Fibroblast of the conjunctiva (primary cell): ENCODE measurements around the gene NAA20.

Experiments used
- DNase-seq: peaks from one replicate; pipeline ENCODE4 v3.0.0-alpha.2; 2010; ENCODE audit warnings: low read depth

Gene NAA20, protein sequence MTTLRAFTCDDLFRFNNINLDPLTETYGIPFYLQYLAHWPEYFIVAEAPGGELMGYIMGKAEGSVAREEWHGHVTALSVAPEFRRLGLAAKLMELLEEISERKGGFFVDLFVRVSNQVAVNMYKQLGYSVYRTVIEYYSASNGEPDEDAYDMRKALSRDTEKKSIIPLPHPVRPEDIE

GRCh38 chr20:20017001-20017843 is at the start of gene NAA20:
Gene NAA20, plus strand, starts transcription at chr20:20017362. Its CDS starts 35 bp downstream, at chr20:20017397.
- peak; percentile 85 for DNase-seq

DNA sequence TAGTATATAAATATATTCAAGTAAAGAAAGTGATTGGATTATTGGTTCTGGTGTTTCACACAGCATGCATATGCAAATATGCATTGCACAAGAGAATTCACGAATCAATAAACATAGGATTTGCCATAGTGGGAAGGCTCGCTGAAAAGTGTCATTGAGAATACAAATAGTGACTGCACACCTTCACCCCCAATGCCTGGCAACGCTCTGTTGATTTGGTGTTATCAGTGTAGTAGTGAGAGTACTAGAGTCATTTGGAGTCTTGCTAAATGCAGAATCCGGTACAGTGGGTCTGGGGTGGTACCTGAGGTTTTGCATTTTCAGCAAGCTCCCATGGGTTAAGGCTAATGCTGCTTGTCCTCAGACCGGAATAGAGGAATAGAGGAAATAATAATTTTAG is 49.7 kb upstream of the NAA20 start:
- DNase-seq, result no peak

GRCh38 chr20:19968028-19968427 is 49.1 kb upstream of the NAA20 start:
- no peak for DNase-seq

DNA sequence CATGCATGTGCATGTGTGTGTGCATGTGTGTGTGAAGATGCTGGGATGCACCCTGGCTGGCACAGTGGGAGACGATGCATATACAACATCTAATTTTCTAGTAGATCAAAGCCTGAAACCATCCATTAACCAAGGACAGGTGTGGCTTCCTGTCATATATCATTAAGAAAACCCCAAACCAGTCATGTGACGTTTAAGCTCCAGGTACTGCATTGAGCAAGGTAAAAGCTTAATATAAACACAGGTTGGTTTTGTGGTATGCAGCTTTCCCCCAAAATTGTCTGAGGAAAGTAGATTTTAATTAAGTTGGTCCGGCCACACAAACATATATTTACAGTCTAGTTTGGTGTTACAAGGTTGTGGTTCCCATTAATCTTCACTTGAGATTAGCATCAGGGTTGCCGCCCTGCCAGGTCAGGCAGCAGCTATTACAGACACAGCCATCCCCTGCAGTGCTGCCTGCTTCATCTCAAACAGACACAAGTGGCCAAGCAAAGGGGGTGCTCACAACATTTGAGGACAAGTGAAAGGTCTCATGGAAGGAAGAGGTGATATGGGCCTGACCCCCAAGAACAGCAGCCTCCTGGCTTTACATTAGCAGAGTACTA is 48.6 kb upstream of the NAA20 start:
- no peak for DNase-seq

DNA sequence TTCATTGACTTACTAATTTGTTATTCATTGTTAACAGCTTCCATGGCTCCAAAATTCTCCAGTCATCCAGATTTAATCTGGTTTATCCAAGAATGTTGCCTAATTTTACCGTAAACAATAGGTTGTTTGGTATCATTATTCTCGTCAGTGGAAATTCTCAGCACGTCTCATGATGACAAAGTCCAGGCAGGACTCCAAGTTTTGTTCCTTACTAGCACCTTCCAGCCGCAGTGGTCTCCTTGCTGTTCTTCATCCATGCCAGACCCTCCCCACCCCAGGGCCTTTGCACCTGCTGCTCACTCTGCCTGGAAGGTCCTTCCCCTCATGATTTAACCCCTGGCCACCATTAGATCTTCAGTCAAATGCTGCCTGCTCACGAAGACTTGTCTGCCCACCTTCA is 48.1 kb upstream of the NAA20 start:
- no peak for DNase-seq

DNA sequence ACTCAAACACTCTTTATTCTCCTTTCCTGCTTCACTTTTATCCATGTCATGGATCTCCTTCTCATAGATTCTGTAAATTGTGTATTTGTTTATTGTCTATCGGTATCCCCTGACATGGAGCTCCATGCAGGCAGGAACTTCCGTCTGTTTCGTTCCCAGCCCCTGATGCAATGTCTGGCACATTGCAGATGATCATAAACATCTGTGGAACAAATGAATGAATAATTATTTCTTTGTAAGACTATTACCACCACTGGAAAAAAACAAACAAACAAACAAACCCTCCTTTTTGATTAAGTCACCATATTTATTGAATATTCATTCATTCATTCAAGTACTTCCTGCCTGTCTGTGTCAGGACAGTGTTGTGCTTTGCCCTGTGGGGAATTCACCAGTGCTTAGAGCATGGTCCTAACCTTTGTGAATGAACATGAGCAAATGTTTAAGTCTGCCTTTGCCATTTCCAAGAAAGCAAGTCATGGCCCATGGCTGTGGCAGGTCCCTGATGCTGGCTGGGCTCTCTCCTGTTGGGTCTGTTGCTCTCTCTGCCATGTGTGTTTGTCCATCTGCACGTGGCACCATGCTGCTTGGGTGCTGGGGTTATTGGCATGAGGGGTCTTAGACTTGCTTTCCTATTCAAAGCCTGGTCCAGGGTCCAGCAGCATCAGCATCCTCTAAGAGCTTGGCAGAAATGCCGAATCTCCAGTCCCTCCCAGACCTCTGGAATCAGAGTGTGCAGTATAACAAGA is 47.5 kb upstream of the NAA20 start:
- DNase-seq, result no peak

DNA sequence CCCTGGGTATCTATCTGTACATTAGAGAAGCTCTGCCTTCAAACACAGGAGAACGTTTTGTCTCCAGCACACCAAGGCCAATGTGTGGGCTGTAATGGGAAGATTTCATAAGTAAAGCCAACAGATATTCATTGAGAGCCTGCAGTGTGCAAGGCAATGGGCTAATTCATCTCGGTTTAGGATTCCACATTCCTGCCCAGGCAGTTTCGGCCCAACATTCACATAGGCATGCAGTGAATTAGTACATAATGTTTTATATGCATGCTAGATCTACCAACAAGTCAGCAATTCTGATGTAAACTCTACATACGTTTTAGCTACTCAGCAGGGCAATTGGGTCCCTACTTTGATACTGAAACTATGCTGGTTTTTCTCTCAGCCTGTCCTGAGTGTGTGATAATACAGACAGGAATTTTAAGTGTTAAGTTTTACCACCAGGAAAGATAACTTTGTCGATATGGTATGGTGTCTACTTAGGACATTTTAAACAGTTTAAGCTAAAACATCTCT is 46.9 kb upstream of the NAA20 start:
- no peak for DNase-seq

GRCh38 chr20:19971116-19971515 is 46.0 kb upstream of the NAA20 start:
- DNase-seq, result no peak

GRCh38 chr20:19973961-19974629 is 43.1 kb upstream of the NAA20 start:
- peak; percentile 91 for DNase-seq

DNA sequence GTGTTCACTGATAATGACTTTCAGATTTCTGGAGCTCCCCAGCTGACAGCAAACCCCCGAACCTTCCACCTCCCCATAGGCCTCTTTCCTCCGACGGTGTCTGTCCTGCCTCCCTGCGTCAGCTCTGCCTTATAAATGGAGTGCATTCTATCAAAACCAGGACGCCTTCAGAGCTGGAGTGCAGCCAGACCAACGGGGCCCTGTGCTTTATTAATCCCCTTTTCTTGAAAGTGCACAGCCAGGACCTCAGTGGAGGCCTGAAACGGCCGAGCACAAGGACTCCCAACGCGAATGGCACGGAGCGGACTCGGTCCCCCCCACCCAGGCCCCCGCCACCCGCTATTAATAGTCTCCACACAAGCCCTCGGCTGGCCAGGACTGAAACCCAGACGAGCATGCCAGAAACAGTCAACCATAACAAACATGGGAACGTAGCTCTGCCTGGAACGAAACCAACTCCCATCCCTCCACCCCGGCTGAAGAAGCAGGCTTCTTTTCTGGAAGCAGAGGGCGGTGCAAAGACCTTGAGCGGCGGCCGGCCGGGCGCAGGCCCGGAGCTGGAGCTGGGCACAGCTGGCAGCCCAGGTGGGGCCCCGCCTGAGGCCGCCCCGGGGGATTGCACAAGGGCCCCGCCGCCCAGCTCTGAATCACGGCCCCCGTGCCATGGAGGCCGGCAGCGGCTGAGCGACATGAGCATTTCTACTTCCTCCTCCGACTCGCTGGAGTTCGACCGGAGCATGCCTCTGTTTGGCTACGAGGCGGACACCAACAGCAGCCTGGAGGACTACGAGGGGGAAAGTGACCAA is 42.3 kb upstream of the NAA20 start:
- DNase-seq, result peak; percentile 97

DNA sequence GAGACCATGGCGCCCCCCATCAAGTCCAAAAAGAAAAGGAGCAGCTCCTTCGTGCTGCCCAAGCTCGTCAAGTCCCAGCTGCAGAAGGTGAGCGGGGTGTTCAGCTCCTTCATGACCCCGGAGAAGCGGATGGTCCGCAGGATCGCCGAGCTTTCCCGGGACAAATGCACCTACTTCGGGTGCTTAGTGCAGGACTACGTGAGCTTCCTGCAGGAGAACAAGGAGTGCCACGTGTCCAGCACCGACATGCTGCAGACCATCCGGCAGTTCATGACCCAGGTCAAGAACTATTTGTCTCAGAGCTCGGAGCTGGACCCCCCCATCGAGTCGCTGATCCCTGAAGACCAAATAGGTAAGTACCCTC is 41.7 kb upstream of the NAA20 start:
- DNase-seq, result no peak

DNA sequence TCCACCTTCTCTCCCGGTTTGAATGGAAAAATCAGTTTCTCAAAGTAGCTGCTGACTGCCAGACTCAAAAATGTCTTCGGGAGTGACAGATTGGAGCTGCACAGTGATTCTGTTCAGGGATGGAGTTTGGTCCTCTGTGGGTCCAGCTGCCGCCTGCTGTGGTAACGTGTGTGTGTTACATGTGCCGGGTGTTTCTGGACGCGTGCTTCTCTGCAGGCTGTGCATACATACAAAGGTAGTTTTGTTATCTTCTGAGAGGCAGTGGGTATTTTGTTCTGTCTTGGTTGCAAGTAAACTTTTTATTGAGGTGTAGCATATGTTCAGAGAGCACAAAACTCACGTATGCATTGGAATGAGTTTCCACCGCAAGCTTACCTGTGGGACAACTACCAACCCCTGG is 41.3 kb upstream of the NAA20 start:
- no peak for DNase-seq

DNA sequence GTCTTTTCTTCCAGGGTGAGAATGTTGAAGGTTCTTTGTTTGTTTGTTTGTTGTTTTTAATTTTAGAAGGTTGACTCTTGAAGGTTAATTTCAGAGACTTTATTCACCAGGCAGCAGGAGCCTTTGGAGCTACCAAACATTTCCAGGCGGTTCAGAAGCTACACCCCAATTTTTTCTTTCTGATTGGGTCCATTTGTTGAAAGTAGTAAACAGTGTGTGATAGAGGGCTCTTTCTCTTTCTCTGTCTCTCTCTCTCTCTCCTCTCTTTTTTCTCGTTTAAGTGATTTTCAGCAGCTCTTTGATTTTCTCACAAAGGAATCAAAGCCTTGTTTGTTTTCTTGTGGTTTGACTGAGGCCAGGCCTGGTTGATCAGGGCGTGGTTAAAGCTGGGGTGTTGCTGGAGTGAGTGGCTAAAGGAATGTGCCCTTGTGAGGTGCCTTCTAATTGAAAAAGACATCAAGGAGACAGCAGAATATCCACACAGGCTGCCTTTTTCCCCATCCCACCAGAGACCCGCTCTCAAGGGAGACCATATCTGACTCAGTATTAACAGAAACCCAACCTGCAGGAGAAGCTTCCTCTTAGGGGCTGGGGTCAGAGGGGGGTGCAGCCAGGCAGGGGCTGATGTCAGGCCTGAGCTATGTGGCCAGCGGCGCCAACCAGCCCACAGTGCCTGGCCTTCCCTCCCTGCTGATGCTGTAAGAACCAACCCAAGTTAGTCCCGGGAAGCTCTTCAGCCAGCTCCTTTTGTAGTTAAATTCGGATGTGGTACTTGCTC is 40.4 kb upstream of the NAA20 start:
- peak; percentile 74 for DNase-seq

DNA sequence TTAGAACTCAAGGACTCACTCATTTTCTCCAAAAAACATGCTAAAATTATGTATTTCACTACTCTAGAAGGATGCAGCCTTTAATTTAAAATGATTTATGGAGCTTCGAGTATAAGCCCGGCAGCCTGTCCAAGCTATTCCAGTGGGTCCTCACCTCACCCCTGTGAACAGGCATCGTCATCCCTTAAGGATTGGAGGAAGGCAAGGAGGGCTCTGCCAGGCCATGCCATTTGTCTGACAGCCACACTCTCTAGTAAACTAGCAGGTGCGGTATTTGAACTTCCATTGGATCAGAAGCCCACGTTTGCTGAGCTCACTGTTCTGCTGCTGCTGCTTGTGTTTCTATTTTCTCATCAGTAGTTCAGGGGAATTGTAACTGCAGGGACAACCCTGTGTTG is 39.8 kb upstream of the NAA20 start:
- DNase-seq, result no peak

DNA sequence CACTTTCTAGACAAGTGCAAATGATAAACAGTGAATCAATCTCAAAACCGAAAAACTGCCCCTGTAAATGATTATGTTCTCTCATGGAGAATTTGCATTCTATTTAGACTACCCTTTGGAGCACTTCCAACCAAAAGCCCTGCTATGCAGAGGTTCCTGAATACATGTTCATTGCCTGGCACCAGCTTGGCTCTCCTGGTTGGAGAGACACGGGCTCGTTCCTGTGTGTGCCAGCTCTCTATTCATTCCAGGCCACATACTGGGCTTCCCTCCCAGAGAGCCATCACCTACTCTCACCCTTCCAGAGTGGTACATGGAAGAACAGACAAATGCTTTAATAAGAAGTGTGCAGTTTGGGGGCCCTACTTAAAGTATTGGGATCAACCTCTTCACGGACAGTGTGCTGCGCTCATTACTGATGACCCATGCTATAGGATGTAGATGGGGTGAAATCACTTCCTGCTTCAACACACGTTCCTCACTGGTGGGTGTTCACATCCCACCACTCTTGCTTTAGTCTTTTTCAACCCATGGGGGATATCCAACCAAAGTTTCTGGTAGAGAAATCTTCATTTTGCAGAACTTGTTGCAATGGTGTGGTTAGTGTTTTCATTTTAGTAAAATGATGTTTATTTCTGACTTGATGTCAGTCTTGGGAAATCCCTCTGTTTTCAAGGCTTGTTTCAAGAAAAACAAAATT is 38.5 kb upstream of the NAA20 start:
- DNase-seq, result no peak

GRCh38 chr20:19981031-19981451 is 36.1 kb upstream of the NAA20 start:
- DNase-seq, result no peak

DNA sequence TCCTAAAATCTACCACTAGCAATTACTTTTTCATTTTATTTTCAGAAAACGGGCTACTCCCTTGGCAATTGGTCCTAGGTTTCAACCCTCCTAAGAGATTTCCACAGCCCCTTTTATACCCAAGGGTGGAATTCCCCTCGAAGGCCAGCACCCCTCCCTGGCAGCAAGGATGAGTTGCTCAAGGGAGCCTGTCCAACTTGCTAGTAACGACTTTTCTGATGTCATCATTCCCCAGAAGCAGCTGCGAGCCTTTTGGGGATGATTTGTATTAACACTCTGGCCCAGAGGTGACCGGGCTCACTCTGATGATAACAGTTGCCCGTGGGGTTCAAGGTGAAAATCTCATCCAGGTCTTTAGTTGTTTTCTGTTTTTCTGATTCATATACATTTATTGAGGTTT is 30.7 kb upstream of the NAA20 start:
- no peak for DNase-seq

- no peak for DNase-seq
These were observed 30.1 kb upstream of the NAA20 start for GRCh38 chr20:19987046-19987445.

DNA sequence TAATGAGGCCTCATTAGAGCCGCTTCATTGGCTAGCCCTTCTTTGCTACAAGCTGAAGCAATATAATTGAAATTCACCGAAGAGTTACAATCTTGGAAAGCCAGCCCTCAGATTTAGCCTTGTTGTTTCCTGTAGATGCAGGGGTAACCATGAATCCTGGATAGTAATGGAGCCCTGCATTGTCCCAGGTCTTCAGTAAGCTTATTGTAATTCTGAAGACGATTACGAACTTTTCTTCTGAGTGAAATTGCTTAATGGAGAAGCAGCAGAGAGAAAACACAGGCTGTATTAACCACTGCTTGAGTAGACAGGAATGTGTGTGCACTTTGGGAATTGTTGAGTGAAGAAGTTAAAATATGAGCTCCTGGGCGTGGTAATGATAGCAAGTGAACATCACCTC is 26.3 kb upstream of the NAA20 start:
- DNase-seq, result no peak

DNA sequence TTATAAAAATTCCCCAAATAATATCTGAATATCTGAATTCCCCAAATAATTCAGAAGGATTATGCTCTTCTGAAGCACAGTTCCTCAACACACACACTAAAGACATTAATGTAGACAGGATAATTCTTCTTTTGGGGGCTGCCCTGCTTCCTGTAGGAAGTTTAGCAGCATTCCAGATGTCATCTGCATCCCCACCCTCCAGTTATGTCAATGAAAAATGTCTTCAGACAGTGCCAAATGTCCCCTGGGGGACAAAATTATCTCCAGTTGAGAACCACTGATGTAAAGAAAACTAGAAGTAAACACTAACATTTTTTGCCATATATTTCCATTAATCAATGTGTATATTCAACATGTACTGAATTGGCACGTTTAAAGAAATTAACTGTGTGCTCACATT is 25.9 kb upstream of the NAA20 start:
- DNase-seq, result no peak
